Mesodermal cell (in vitro differentiated cells): Measurements from ENCODE around the gene RPS26.
A peak's percentile ranks its signal among the peaks of the same experiment; 100 is the strongest.
"Not testable (repeated sequence)": the region's sequence is repeated elsewhere in the genome, so short reads cannot be mapped to it uniquely, and the experiment has no call there.

ENCODE experiments used
- H3K27ac ChIP-seq: 2 replicates; pipeline ENCODE4 v1.7.0; 2013; ENCODE audit warnings: mild to moderate bottlenecking, low read depth, low read length, moderate library complexity; ENCODE audit not compliant: severe bottlenecking
- H3K36me3 ChIP-seq: 2 replicates; pipeline ENCODE4 v1.7.1; 2013; ENCODE audit warnings: mild to moderate bottlenecking, low read length, moderate library complexity; ENCODE audit not compliant: control insufficient read depth, insufficient read depth
- H3K4me1 ChIP-seq: one replicate; pipeline ENCODE4 v1.7.1; 2013; ENCODE audit warnings: mild to moderate bottlenecking, low read length; ENCODE audit not compliant: insufficient read depth, control insufficient read depth, poor library complexity, severe bottlenecking
- H3K4me3 ChIP-seq: 2 replicates; pipeline ENCODE4 v1.7.0; 2013; ENCODE audit warnings: low read length, control low read depth, mild to moderate bottlenecking; ENCODE audit not compliant: insufficient read depth, poor library complexity, severe bottlenecking; ENCODE audit errors: extremely low read depth
- H3K9me3 ChIP-seq: 2 replicates; pipeline ENCODE4 v1.7.1; 2013; ENCODE audit warnings: mild to moderate bottlenecking, low read length, moderate library complexity; ENCODE audit not compliant: control insufficient read depth
- WGBS, 2 experiments: methylation state at CpG; one replicate each; pipeline ENCODE4 v1.1.5; 2013; ENCODE audit warnings: missing lambda C conversion rate in 2 of 2; ENCODE audit not compliant: insufficient coverage in 2 of 2; 5-methylcytosine and 5-hydroxymethylcytosine counted together

RPS26 gene

GRCh38 chr12:56028511-56029165 is 13.1 kb upstream of the RPS26 start:
- Histone ChIP-seq H3K4me3 (no peak overlapping the region), H3K27ac (peak overlapping the region; percentile 25), H3K36me3 (peaks cover 54% of the 10 kb centered on the region), H3K9me3 (no peaks in the 10 kb centered on the region), H3K4me1 (no peaks in the 10 kb centered on the region)
- 50 to 100% methylated on average over 2 of the region's 5 CpGs for WGBS, 2 experiments

DNA sequence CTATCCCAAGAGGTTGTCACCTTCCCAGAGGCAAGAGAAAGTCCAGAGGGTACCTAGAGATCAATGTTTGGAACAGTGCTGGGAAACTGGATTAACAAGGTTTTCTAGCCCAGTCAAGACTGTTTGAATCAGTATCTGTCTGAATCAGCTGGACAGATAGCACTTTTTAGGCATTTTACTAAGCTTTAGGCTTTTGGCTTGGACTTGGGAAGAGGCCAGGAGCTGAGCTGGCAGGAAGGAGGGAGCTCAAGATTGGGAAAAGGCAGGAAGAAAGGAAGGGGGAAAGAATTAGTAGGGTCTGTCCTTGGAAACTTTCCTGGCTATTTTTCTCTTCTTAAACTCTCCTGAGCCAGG is 12.6 kb upstream of the RPS26 start:
- Histone ChIP-seq H3K4me1 (no peaks in the 10 kb centered on the region), H3K4me3 (no peak overlapping the region), H3K36me3 (peaks cover 55% of the 10 kb centered on the region), H3K9me3 (no peaks in the 10 kb centered on the region), H3K27ac (peak overlapping the region; percentile 25)

GRCh38 chr12:56029666-56030293 is 11.9 kb upstream of the RPS26 start:
- Histone ChIP-seq H3K27ac (no peak overlapping the region), H3K36me3 (peaks cover 57% of the 10 kb centered on the region), H3K4me3 (no peak overlapping the region), H3K4me1 (no peaks in the 10 kb centered on the region), H3K9me3 (no peaks in the 10 kb centered on the region)
- 88 to 94% methylated on average over 4 to 6 of the region's 6 CpGs for WGBS, 2 experiments

DNA sequence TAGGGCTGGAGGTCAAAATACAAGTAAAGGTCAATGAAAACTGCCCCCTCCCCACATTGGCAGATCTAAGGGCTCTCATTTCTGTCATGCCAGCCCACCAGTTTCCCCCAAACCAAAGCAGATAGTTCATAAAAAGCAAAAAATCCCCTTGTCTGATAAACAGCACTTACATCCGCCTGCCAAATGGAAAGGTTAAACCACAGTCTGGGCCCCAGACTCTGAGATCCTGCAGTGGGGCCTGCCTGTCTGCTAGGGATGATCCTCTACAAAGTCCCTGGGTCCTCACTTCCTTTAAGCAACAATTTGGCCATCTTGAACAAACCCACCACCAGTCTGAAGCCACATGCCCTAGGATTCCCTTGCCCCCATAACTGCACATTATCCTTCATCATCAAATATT is 9.7 kb upstream of the RPS26 start:
- Histone ChIP-seq H3K9me3 (no peaks in the 10 kb centered on the region), H3K27ac (no peak overlapping the region), H3K36me3 (peaks cover 62% of the 10 kb centered on the region), H3K4me1 (no peaks in the 10 kb centered on the region), H3K4me3 (no peak overlapping the region)
- WGBS, 2 experiments, result 91 to 100% methylated on average over 1 of the region's 1 CpG

DNA sequence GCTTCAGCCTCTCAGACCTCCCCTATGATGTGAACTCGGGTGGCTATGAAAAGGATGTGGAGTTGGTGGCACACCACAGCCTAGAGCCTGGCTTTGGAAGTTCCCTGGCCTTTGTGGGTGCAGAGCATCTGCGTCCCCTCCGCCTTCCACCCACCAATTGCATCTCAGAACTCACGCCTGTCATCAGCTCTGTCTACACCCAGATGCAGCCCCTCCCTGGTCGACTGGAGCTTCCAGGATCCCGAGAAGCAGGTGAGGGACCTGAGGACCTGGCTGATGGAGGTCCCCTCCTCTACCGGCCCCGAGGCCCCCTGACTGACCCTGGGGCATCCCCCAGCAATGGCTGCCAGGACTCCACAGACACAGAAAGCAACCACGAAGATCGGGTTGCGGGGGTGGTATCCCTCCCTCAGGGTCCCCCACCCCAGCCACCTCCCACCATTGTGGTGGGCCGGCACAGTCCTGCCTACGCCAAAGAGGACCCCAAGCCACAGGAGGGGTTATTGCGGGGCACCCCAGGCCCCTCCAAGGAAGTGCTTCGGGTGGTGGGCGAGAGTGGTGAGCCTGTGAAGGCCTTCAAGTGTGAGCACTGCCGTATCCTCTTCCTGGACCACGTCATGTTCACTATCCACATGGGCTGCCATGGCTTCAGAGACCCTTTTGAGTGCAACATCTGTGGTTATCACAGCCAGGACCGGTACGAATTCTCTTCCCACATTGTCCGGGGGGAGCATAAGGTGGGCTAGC is 7.0 kb upstream of the RPS26 start:
- H3K27ac ChIP-seq, result no peak overlapping the region
- no peak overlapping the region for H3K4me3 ChIP-seq
- H3K9me3 ChIP-seq, result no peaks in the 10 kb centered on the region
- H3K36me3 ChIP-seq, result peaks cover 45% of the 10 kb centered on the region
- WGBS, 2 experiments, result 93 to 95% methylated on average over 15 to 19 of the region's 21 CpGs
- peaks cover 3% of the 10 kb centered on the region for H3K4me1 ChIP-seq

DNA sequence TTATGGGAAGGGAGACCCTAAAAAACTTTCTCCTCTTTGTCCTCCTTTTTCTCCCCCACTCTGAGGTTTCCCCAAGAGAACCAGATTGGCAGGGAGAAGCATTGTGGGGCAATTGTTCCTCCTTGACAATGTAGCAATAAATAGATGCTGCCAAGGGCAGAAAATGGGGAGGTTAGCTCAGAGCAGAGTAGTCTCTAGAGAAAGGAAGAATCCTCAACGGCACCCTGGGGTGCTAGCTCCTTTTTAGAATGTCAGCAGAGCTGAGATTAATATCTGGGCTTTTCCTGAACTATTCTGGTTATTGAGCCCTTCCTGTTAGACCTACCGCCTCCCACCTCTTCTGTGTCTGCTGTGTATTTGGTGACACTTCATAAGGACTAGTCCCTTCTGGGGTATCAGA is 4.6 kb upstream of the RPS26 start:
- H3K36me3 ChIP-seq, result peaks cover 41% of the 10 kb centered on the region
- WGBS, 2 experiments, result 86 to 91% methylated on average over 1 of the region's 2 CpGs

GRCh38 chr12:56038022-56038655 is 3.6 kb upstream of the RPS26 start:
- H3K4me1 ChIP-seq, result peaks cover 3% of the 10 kb centered on the region
- no peak overlapping the region for H3K27ac ChIP-seq
- H3K4me3 ChIP-seq, result no peak overlapping the region
- H3K36me3 ChIP-seq, result peaks cover 41% of the 10 kb centered on the region
- no peaks in the 10 kb centered on the region for H3K9me3 ChIP-seq
- no CpG with 5 or more reads among the region's 2 CpGs for WGBS, 2 experiments

More for the DNA sequence above, 4.6 kb upstream of the RPS26 start:
- Histone ChIP-seq H3K4me1 (peaks cover 3% of the 10 kb centered on the region), H3K27ac (no peak overlapping the region), H3K9me3 (no peaks in the 10 kb centered on the region), H3K4me3 (no peak overlapping the region)

GRCh38 chr12:56040151-56040550 is 1.6 kb upstream of the RPS26 start:
- Histone ChIP-seq H3K4me1 (peaks cover 8% of the 10 kb centered on the region), H3K36me3 (peaks cover 46% of the 10 kb centered on the region), H3K27ac (no peak overlapping the region), H3K4me3 (no peak overlapping the region), H3K9me3 (no peaks in the 10 kb centered on the region)
- WGBS, 2 experiments, result 100% methylated on average over 1 of the region's 1 CpG; no CpG with 5 or more reads in 1 of the 2 experiments

GRCh38 chr12:56040963-56041551 is 661 bp upstream of the RPS26 start:
- Histone ChIP-seq H3K27ac (peak overlapping the region; percentile 98), H3K36me3 (peaks cover 45% of the 10 kb centered on the region), H3K4me1 (peaks cover 8% of the 10 kb centered on the region), H3K9me3 (no peaks in the 10 kb centered on the region), H3K4me3 (peak overlapping the region; percentile 94)
- WGBS, 2 experiments, result 40 to 53% methylated on average over 6 to 9 of the region's 14 CpGs

DNA sequence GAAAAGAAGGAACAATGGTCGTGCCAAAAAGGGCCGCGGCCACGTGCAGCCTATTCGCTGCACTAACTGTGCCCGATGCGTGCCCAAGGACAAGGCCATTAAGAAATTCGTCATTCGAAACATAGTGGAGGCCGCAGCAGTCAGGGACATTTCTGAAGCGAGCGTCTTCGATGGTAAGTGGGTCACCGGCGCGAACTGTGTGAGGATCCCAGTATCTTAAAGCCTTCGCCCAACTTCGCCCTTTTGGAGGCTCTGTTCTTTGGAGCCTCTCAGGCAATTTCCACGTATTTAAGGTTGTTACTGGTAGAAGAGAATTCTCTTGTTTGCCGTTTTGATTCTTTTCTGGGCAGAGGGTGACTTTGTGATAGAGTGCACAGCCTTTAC is 704 bp downstream of the RPS26 start:
- H3K4me1 ChIP-seq, H3K9me3 ChIP-seq: not testable (repeated sequence)
- WGBS, 2 experiments, result 0 to 2% methylated on average over 7 to 12 of the region's 20 CpGs
- Histone ChIP-seq H3K27ac (peak overlapping the region; percentile 98), H3K36me3 (peaks cover 37% of the 10 kb centered on the region), H3K4me3 (peak overlapping the region; percentile 94)
